Measurements from ENCODE around the gene HS3ST5.

DNA sequence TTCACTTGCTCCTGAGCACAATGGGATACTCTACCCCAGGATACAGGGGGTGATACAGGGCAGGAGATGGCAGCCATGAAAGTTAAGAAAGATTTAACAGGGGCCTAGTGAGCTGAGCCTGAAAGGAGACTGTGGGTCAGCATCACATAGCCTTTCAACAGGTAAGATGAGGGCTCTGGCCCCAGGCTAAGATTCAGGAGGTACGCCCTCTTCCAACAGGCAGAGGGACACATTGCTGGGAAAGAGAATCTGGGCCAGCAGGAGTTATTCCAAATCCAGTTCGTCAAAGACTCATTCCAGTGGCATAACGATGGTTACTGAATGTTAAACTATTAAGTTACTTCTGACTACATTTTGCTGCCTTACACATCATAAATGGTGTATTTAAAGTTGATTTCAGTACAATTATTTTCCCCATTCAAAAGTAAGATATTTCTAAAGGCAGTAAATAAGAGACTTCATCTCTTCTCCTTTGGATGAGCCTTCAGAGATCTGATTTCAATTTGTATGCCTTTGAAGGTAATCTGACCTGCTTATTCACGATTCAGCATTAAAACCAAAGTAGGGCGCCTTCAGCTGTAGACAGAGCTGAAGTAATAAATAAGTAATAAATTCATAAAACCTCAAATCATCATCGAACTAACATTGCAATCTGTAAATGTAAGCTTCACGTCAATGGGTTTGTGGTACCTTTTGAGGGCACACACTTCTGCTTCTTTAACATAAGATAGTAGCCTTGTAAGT is 62.4 kb downstream of the HS3ST5 start:
- TF ChIP-seq, protein P1, sequence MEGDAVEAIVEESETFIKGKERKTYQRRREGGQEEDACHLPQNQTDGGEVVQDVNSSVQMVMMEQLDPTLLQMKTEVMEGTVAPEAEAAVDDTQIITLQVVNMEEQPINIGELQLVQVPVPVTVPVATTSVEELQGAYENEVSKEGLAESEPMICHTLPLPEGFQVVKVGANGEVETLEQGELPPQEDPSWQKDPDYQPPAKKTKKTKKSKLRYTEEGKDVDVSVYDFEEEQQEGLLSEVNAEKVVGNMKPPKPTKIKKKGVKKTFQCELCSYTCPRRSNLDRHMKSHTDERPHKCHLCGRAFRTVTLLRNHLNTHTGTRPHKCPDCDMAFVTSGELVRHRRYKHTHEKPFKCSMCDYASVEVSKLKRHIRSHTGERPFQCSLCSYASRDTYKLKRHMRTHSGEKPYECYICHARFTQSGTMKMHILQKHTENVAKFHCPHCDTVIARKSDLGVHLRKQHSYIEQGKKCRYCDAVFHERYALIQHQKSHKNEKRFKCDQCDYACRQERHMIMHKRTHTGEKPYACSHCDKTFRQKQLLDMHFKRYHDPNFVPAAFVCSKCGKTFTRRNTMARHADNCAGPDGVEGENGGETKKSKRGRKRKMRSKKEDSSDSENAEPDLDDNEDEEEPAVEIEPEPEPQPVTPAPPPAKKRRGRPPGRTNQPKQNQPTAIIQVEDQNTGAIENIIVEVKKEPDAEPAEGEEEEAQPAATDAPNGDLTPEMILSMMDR (IDR thresholded peaks at IDR 0.05), result no peak
- TF ChIP-seq POLR2A (IDR thresholded peaks at IDR 0.05), result no peak
